NCI-H460 (cell line): ENCODE results near the gene DNER. TPM values are rescaled to one million over a fixed set of nuclear protein-coding genes. Genes with fewer than 3 reads are reported as not detected.

Source experiments
- DNase-seq: peaks from one replicate; pipeline ENCODE4 v3.0.0-alpha.2; 2016; ENCODE audit warnings: low read depth; ENCODE audit errors: extremely low read depth
- total RNA-seq: library from RNA; depleted of rRNA; stranded (reverse); fragments of >200 nt; shearing (Covaris generic); gene quantifications from 2 replicates; pipeline ENCODE4 v1.2.3, GENCODE V29; 2014

The DNER gene
- total RNA-seq, 1 experiment from 2014 or later = 111 TPM

DNA sequence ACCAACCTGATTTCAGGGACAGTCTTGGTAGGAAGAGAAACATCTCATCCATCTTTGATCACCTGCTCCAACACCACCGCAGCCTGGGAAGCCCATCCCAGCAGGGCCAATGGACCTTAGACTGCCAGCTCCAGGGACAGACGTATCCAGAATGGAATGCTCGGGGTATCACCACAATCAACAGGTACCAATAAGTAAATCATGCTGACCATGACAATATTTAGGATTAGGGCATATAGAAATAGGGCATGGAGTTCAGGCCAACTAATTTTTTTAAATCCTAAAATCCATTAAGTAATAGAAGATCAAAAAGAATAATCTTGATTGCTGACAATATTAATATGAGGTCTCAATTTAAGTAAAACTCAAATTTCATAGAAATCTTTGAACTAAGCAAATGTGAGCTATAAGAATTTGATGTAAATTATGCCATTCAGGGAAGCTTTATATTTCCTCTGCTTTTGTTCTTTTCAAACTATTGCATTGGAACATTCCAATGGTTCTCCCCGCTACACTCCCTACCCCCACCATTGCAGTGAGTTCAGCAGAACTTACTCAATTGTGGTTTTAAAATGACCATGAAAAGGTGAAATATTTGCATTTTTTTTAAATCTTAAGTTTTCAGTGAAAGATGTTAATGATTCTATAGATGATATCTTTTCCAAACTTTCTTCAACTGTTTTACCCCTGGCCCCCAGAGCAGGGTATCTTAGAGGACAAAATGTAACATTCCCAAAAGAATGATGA is 138.6 kb downstream of the DNER start:
- no peak for DNase-seq

DNA sequence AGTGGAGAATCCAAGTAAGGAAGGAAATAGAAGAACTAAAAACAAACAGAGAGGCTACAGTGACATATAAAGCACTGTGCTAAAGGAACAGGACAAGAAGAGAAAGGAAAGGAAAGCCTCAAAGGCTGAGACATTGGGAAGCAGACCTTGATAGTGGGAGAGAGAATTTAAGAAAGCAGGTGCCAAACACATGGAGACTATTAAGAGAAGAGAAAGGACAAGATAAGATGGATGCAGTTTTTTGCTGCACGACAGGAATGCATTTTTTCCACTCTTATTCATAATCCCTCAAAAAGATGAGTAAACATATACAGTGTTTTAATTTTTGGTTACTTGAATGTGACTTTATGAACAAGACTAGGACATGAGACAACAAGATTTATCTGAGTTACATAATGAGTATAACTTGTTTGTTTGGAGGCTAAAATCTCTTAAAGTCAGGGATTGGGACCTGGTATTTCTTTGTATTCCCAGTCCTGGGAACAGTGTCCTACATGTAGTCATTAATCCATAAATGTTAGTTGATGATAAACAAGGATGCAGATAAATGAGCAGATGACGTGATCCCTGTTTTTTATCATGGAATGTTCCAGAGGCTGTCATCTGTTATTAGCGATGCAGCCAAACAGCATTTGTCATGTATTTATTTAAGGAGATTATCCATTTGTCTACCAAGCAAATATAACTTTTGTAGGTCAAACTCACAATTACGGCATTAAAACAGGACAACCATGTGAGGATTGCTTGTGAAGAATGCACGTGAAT is 141.7 kb downstream of the DNER start:
- no peak for DNase-seq

DNA sequence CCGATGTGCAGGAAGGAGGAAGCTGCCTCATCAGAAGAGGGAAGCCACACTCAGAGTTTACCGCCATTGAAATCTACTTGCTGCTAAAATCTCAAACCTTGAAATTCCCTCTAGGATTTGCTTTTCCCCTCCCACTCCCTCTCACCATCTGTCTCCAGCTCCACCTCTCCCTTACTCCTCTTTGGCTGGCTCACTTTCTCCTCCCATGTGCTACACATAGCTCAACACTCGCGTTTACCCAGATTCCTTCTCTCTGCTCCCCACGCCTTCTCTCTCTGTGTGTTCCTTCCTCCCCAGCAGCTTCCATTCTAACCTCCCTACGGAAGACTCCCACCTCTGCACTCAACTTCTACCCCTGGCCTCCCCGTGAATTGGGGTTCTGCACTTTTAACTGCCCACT is 143.1 kb downstream of the DNER start:
- no peak for DNase-seq

- no peak for DNase-seq
Observed at GRCh38 chr2:229566370-229566769, 148.0 kb downstream of the DNER start.

- DNase-seq = no peak
Observed at GRCh38 chr2:229564300-229564907, 150.0 kb downstream of the DNER start.

- DNase-seq = no peak
Observed at GRCh38 chr2:229563388-229563787, 151.0 kb downstream of the DNER start.

GRCh38 chr2:229562472-229563127 is 151.8 kb downstream of the DNER start:
- no peak for DNase-seq

GRCh38 chr2:229559986-229560385 is 154.4 kb downstream of the DNER start:
- no peak for DNase-seq

- no peak for DNase-seq
Observed at GRCh38 chr2:229553091-229553490, 161.3 kb downstream of the DNER start.

DNA sequence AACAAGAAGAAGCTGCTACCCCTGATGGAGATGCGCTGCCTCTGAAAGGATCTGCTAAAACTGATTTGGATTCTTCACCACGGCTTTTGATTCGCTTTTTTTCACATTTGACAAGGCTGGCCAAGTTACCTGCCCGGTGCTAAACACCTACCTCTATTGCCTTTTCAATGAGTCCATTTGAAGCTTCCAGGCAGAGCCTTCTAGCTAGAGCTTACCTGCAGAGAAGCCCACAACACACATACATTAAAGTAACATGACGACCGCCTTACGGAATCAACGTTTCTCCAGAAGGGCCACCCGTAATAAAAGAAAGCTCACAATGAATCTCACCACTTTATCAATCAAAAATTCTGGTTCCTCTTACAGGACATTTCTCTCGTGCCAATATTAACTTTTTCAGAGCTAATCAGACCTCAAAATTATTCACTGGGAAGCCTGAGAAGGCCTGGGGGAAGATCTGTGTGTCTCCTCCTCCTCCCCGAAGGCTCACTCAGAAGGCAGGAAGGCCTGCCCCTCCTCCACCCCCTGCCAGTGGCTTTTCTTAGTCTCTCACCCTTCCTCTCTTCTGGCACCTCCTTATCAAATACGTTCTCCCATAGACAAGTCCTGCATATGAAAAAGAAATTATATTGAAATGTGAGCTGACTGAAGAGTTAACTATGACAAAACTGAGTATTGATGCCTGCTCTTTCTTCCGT is 171.0 kb downstream of the DNER start:
- DNase-seq = no peak

GRCh38 chr2:229539628-229540027 is 174.7 kb downstream of the DNER start:
- no peak for DNase-seq

DNA sequence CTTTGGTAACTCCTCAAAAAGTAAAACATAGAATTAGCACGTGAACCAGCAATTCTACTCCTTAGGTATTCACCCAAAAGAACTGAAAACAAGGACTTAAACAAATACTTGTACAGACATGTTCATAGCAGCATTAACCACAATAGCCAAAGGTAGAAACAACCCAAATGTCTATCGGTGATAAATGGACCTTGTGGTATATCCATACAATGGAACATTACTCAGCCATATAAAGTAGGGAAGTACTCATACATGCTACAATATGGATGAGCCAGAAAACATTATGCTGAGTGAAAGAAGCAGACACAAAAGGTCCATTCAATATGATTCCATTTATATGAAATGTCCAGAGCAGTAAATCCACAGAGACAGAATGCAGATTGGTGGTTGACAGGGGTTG is 182.8 kb downstream of the DNER start:
- no peak for DNase-seq

GRCh38 chr2:229530434-229530833 is 183.9 kb downstream of the DNER start:
- no peak for DNase-seq

DNA sequence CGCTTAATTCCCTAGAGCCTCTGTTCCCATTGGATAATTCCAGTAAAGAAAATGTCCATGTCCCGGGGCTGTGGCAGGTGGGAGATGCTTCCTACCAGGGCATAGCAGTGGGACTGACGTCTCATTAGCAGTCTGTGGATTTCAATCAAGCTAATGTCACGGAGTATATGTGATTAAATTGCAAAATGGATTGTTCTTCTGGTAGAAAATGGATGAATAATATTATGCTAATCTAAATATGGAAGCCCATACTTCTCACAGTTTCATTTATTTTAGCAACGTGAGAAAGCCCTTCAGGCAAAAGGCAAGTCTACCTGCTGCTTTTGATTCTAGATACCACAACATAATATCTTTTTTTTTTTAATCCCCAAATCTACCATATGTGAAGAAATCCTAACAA is 185.5 kb downstream of the DNER start:
- no peak for DNase-seq

DNA sequence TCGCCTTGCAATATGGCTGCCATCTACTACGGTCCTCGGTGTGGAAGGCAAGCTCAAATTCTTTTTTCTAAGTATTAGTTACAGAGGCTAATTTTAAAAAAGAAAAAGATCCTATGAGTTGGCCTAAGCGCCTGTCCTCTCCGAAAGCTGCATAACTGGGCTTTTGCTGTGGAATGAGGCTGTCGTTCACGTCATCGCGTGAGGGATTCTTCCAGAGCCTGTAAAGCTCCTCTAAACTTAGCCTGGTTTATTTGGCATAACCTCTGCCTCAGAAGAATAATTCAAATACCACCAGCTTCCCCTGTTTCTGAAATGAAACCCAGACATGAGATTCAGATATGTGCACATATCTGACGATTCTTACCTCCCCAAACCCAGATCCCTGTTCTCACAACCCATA is 187.4 kb downstream of the DNER start:
- DNase-seq = no peak

- DNase-seq = no peak
Observed at GRCh38 chr2:229524799-229525198, 189.6 kb downstream of the DNER start.

DNA sequence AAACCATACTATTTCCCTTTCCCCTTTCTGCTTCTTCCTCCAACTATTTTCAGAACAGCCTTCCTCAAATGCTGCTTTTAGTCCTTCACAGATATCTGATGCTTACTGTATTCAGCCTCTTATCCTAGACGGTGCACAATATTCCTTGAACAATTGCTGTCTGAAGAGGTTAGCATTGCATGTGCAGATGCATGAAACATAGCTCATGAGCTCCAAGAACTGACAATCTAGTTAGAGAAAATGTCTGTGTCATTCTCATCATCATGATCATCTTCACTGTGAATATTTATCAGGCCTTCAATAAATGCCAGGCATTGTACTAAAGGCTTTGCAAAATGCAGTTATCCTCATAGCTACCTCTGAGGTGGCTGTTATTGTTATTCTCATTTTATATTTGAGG is 190.7 kb downstream of the DNER start:
- no peak for DNase-seq

DNA sequence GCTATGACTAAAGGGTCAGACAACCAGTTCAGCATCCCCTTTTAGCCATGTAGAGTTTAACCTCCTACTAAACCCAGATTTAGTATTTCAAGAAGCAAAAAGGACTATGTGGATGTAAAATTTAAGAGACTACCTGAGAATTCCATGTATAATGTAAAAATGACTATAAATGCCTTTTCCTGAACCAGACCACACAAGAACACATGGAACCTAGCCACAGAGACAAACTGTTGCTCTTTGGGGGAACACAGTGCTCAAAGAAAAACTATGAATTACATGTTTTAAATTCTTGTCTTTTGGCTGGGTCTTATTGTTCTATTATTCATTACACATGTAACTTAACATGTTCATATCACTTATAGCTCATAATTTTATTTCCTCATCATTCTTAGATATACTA is 192.8 kb downstream of the DNER start:
- no peak for DNase-seq

DNA sequence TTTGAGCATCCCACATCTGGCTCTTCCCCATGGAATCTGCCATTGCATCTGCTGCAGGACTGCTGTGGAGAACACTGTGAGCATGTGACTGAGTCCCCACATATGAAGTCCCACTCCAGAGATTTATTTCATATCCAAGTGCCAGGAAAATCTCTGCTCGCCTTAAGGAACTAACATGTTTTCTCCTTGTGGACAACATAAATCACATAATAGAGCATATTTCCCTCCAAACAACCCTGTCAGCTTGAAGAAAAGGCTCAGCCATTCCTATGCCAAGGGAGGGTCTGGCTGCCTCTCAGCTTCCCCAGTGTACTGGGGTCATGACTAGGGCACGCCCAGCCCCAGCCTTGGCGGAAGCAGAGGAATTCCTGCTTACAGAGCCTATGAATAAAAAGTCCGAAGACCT is 193.7 kb downstream of the DNER start:
- DNase-seq = no peak

GRCh38 chr2:229519655-229520430 is 194.5 kb downstream of the DNER start:
- no peak for DNase-seq
